ENCODE results near the gene SH3BGRL2. TPM values are rescaled to one million over a fixed set of nuclear protein-coding genes. Genes with fewer than 3 reads are reported as not detected.

The SH3BGRL2 gene
- total RNA-seq (2021) (12.0 and 13.5 TPM in 2 replicates), Bru-seq, nascent RNA (percentile 73 among the genes with signal in this experiment), BruChase-seq, experiment 1, labeled RNA remaining after a 2-hour chase (percentile 72 among the genes with signal in this experiment), BruChase-seq, experiment 2, labeled RNA remaining after a 6-hour chase (percentile 75 among the genes with signal in this experiment)
- long read RNA-seq, full-length matches to known transcripts, result 15 of 28 reads
- long read RNA-seq, partial matches to known transcripts, result 0 of 28 reads
- long read RNA-seq, other reads (novel, unspliced or antisense), result 13 of 28 reads

GRCh38 chr6:79630883-79631692, at the start of gene SH3BGRL2:
SH3BGRL2 (plus strand) TSS chr6:79631329; CDS start chr6:79631462, 133 bp downstream.
- Histone ChIP-seq H3K27me3 (replicated peaks; ENCODE audit: insufficient read depth, low read depth, low read length, poor library complexity) (no peaks in the 10 kb centered on the region), H3K27ac (ENCODE audit: low read depth, low read length, poor library complexity, severe bottlenecking) (peak within 1 kb of the TSS; percentile 68), H3K4me3 (ENCODE audit: low read depth, low read length, poor library complexity, severe bottlenecking) (peak within 1 kb of the TSS; percentile 87), H3K4me1 (ENCODE audit: insufficient read depth, low read length, poor library complexity, severe bottlenecking) (peaks cover 13% of the 10 kb centered on the region), H3K9me3 (ENCODE audit: low read depth, low read length, poor library complexity, severe bottlenecking) (no peaks in the 10 kb centered on the region), H3K36me3 (ENCODE audit: insufficient read depth, low read length, poor library complexity, severe bottlenecking) (no peaks in the 10 kb centered on the region)
- ChIA-PET CTCF (no interaction called here), POLR2A (ENCODE audit: low non-redundant PET) (interaction anchor here (0.6 kb wide), 1 partner anchor 10 kb away, joined by 4 read pairs; no protein-coding TSS in a partner anchor)
- no peak for TF ChIP-seq CTCF (conservative IDR thresholded peaks at IDR 0.05; ENCODE audit: low read depth, low read length)
- no peak for TF ChIP-seq EZH2 (IDR thresholded peaks at IDR 0.05; ENCODE audit: borderline replicate concordance, low read depth, low read length, poor library complexity, severe bottlenecking)
- intact Hi-C loops (cut with micrococcal nuclease; ENCODE audit: unreplicated experiment), result loop anchor here (1.0 kb wide), 1 partner anchor 85 kb away; no protein-coding TSS in a partner anchor
- no TSS peak for BruUV-seq (replicated peaks)
- peak; percentile 84 for DNase-seq (ENCODE audit: low spot score)

DNA sequence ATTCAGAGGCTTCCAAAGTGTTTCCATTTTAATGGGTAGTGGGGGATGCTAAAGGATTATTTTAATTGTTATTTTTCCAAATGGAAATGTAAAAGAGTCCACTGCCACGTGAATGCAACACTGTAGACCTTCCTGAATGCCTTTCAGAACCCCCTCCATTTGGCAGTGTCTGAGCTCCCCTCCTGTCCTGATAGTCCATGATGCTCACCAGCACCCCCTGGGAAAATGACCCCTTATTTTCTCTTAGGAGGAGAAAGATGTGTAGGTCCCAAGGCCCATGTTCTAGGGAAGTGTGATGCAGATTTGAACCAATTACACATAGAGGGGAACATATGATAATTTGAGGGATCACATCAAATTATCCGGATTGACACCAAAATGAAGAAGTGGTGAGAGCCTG, 46.8 kb upstream of the SH3BGRL2 start:
- Histone ChIP-seq H3K27me3 (replicated peaks; ENCODE audit: insufficient read depth, low read depth, low read length, poor library complexity) (no peaks in the 10 kb centered on the region), H3K36me3 (ENCODE audit: insufficient read depth, low read length, poor library complexity, severe bottlenecking) (no peaks in the 10 kb centered on the region), H3K27ac (ENCODE audit: low read depth, low read length, poor library complexity, severe bottlenecking) (no peak overlapping the region), H3K9me3 (ENCODE audit: low read depth, low read length, poor library complexity, severe bottlenecking) (no peaks in the 10 kb centered on the region), H3K4me3 (ENCODE audit: low read depth, low read length, poor library complexity, severe bottlenecking) (no peak overlapping the region), H3K4me1 (ENCODE audit: insufficient read depth, low read length, poor library complexity, severe bottlenecking) (no peaks in the 10 kb centered on the region)
- CTCF ChIA-PET, result no interaction called here
- intact Hi-C loops (cut with micrococcal nuclease; ENCODE audit: unreplicated experiment), result no loop called here
- no TSS peak for BruUV-seq (replicated peaks)
- no peak for DNase-seq (ENCODE audit: low spot score)
- POLR2A ChIA-PET (ENCODE audit: low non-redundant PET), result no interaction called here
- TF ChIP-seq CTCF (conservative IDR thresholded peaks at IDR 0.05; ENCODE audit: low read depth, low read length), result no peak
- TF ChIP-seq EZH2 (IDR thresholded peaks at IDR 0.05; ENCODE audit: borderline replicate concordance, low read depth, low read length, poor library complexity, severe bottlenecking), result no peak

DNA sequence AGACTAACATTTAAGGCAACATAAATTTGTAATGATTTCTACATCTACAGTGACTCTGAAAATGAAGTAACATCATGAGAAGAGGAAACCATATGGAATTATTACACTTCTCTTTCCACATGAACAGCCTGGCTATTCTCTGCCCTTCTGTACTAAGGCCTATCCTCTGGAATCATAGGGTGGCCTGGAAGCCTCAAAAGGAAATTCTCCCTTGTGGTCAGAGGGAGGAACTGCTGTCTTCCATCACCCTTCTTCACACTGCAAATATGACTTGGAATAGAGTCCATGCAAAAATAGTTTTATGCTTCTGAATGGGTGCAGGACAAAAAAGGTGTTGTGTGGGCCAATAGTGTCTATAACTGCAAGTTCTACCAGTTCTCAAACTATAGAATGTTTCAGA, 44.6 kb upstream of the SH3BGRL2 start:
- no peaks in the 10 kb centered on the region for H3K4me1 ChIP-seq (ENCODE audit: insufficient read depth, low read length, poor library complexity, severe bottlenecking)
- H3K27ac ChIP-seq (ENCODE audit: low read depth, low read length, poor library complexity, severe bottlenecking), result no peak overlapping the region
- H3K4me3 ChIP-seq (ENCODE audit: low read depth, low read length, poor library complexity, severe bottlenecking), result no peak overlapping the region
- ChIA-PET CTCF (no interaction called here), POLR2A (ENCODE audit: low non-redundant PET) (no interaction called here)
- no peaks in the 10 kb centered on the region for H3K36me3 ChIP-seq (ENCODE audit: insufficient read depth, low read length, poor library complexity, severe bottlenecking)
- intact Hi-C loops (cut with micrococcal nuclease; ENCODE audit: unreplicated experiment), result no loop called here
- no peaks in the 10 kb centered on the region for H3K27me3 ChIP-seq (replicated peaks; ENCODE audit: insufficient read depth, low read depth, low read length, poor library complexity)
- DNase-seq (ENCODE audit: low spot score), result peak; percentile 59
- TF ChIP-seq EZH2 (IDR thresholded peaks at IDR 0.05; ENCODE audit: borderline replicate concordance, low read depth, low read length, poor library complexity, severe bottlenecking) (no peak), CTCF (conservative IDR thresholded peaks at IDR 0.05; ENCODE audit: low read depth, low read length) (peak; percentile 53)
- H3K9me3 ChIP-seq (ENCODE audit: low read depth, low read length, poor library complexity, severe bottlenecking), result no peaks in the 10 kb centered on the region
- no TSS peak for BruUV-seq (replicated peaks)
